HG02943 (cell line): Measurements from ENCODE around the gene NR1H2.
"Not testable (repeated sequence)": the region's sequence is repeated elsewhere in the genome, so short reads cannot be mapped to it uniquely, and the experiment has no call there.

ENCODE experiments used
- ATAC-seq: cut with Tn5 transposase; IDR thresholded peaks from one replicate; pipeline ENCODE4 v1.9.1; 2021; ENCODE audit warnings: mild to moderate bottlenecking, low read depth, moderate library complexity; ENCODE audit not compliant: unreplicated experiment

NR1H2 gene

DNA sequence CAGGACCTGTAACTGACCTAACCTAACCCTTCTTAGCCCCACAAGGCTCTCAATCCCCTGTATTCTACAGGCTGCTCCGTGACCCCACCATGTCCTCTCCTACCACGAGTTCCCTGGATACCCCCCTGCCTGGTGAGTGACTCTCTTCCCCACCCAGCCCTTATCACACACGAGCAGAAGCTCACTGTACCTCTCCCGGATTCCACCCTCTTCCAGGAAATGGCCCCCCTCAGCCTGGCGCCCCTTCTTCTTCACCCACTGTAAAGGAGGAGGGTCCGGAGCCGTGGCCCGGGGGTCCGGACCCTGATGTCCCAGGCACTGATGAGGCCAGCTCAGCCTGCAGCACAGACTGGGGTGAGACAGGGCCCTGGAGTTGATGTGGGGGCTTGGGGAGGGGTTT, 1.3 kb downstream of the NR1H2 start:
- no peak for ATAC-seq

DNA sequence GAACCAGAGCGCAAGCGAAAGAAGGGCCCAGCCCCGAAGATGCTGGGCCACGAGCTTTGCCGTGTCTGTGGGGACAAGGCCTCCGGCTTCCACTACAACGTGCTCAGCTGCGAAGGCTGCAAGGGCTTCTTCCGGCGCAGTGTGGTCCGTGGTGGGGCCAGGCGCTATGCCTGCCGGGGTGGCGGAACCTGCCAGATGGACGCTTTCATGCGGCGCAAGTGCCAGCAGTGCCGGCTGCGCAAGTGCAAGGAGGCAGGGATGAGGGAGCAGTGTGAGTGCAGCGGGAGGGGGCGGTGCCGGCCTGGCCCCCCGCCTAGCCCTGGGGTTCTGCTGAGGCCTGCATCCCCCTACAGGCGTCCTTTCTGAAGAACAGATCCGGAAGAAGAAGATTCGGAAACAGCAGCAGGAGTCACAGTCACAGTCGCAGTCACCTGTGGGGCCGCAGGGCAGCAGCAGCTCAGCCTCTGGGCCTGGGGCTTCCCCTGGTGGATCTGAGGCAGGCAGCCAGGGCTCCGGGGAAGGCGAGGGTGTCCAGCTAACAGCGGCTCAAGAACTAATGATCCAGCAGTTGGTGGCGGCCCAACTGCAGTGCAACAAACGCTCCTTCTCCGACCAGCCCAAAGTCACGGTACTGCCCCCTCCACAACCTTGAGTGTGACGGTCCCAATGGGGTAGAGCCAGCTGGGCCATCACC, 2.1 kb downstream of the NR1H2 start:
- ATAC-seq: no peak

DNA sequence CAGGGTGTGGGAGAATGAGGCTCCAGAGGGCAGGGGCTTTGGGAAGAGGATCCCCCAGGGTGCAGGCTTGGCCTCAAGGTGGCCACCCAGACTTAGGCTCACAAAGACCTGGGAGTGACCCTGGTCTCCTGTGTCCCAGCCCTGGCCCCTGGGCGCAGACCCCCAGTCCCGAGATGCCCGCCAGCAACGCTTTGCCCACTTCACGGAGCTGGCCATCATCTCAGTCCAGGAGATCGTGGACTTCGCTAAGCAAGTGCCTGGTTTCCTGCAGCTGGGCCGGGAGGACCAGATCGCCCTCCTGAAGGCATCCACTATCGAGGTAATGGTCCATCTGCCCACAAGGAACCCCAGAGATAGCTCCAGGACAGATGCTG, 2.6 kb downstream of the NR1H2 start:
- ATAC-seq: no peak

GRCh38 chr19:50379602-50380001, 3.3 kb downstream of the NR1H2 start:
- no peak for ATAC-seq

- no peak for ATAC-seq
These were observed 3.9 kb downstream of the NR1H2 start for GRCh38 chr19:50380137-50380536.

GRCh38 chr19:50380751-50381151, 4.5 kb downstream of the NR1H2 start:
- ATAC-seq: no peak

DNA sequence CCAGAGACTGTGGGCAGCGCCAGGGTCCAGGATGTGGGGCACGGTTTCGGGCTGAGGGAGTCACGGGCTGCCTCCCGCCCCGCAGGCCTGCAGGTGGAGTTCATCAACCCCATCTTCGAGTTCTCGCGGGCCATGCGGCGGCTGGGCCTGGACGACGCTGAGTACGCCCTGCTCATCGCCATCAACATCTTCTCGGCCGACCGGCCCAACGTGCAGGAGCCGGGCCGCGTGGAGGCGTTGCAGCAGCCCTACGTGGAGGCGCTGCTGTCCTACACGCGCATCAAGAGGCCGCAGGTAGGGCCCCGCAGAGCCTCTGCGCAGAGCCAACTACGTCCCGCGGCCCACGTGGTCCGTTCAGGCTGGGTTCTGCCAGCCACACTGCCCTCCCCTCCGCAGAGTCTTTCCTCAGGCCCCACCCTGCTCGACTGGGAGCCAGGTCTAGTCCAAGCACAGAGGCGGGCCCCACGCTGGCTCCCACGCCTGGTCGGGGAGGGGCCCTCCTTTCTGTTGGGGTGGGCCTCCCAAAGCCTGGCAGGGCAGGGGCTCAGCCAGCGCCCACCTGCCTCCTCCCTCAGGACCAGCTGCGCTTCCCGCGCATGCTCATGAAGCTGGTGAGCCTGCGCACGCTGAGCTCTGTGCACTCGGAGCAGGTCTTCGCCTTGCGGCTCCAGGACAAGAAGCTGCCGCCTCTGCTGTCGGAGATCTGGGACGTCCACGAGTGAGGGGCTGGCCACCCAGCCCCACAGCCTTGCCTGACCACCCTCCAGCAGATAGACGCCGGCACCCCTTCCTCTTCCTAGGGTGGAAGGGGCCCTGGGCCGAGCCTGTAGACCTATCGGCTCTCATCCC, 5.8 kb downstream of the NR1H2 start:
- ATAC-seq: no peak

GRCh38 chr19:50383001-50383851, 7.0 kb downstream of the NR1H2 start:
- ATAC-seq: no peak

- peak; percentile 72 for ATAC-seq
These were observed 7.8 kb downstream of the NR1H2 start, which contains the start of gene POLD1 for GRCh38 chr19:50383852-50384684. Gene POLD1, plus strand, starts transcription at chr19:50384347. Its CDS starts 14,505 bp downstream, at chr19:50398852.

DNA sequence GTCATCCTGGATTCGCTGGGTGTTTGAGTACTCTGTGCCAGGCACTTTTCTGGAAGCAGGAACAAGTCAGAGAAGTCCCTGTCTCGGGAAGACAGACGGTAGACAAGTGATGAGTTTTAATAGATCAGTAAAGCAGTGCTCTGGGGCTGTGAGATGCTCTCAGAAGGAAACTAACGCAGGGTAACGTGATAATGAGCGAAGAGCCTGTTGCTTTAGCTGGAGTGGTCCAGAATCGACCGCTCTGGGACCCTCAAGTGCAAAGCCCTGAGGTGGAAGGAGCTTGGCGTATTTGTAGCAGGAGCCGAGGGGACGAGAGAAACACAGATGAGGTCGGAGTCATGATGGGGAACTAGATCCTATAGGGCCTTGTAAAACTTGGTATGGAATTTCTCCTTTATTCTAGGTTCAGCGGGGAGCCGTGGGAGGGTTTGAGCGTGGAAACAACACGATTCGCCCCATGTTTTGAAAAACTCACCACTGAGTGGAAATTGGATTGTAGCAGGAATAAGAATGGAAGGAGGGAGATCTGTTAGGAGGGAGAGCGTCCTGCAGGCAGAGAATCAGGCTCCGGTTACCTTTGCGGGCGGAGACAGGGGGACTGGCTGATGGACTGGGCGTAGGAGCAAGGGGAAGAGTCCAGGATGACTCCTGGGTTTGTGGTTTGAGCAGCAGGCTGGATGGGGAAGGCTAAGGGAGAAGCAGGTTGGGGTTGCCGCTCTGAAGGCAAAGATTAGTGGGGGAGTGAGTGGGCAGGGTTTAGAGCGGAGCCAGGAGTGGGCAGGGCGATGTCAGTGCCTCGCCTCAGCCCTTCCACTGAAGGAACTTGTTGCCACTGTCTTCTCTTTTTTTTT, 8.7 kb downstream of the NR1H2 start:
- no peak for ATAC-seq

DNA sequence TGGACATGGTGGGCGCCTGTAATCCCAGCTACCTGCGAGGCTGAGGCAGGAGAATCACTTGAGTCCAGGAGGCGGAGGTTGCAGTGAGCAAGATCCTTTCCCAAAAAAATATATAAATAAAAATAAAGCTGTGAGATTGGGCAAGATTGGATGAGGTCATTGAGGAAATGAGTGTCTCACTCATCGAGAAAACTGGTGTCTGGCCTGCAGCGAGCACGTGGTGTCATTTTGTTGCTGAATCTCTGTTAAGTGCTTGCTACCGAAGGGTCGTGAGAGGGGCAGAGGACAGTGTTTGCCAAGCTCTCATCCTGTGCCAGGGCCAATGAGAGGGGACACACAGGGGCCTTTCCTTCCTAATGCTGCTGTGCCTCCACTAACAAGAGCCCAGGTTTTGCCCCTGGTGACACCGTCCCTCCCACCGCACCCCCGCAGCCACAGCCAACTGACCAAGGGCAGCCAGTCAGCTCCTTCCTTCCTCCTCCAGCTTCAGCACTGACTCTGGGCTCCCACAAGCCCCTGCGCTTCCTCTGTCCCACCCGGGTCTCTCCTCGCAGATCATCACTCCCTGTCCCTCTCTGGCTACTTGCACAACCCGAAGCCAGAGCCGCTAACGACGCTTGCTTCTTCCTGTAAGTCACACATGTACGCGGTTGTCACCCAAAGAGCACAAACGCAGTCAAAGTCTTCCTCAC, 11.1 kb downstream of the NR1H2 start:
- no peak for ATAC-seq

DNA sequence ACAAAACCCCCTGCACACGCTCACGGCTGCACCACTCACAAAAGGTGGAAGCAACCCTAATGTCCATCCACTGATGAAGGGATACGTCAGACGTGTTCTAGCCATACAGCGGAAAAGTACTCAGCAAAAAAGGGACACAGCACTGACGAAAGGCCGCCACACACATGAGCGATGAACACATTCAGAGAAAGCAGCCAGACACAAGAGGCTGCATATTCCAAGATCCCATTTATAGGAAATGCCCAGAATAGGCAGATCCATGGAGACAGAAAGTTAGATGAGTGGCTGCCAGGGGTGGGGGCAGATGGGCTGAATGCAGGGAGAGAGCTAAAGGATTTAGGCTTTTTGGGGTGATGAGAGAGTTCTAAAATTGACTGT, 11.6 kb downstream of the NR1H2 start:
- no peak for ATAC-seq

DNA sequence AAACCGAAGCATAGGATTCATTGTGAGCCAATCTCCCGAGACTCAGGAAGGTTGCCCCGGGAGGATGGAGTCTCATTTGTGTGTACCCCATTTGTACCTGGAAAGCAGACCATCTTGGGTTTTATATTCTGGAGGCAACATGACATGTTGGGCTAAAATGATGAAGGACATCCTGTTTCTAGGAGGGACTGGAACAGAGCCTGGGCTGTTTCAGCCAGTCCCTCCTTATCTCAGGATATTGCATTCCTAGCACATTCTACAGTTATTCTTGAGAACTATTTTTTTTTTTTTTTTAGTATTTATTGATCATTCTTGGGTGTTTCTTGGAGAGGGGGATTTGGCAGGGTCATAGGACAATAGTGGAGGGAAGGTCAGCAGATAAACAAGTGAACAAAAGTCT, 14.0 kb downstream of the NR1H2 start:
- ATAC-seq: not testable (repeated sequence)

DNA sequence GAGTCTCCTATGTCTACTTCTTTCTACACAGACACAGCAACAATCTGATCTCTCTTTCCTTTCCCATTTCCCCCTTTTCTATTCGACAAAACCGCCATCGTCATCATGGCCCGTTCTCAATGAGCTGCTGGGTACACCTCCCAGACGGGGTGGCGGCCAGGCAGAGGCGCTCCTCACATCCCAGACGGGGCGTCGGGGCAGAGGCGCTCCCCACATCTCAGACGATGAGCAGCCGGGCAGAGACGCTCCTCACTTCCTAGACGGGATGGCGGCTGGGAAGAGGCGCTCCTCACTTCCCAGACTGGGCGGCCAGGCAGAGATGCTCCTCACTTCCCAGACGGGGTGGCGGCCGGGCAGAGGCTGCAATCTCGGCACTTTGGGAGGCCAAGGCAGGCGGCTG, 14.7 kb downstream of the NR1H2 start:
- not testable (repeated sequence) for ATAC-seq

GRCh38 chr19:50392759-50393158, 16.5 kb downstream of the NR1H2 start:
- no peak for ATAC-seq

GRCh38 chr19:50393589-50393988, 17.3 kb downstream of the NR1H2 start:
- ATAC-seq: no peak

DNA sequence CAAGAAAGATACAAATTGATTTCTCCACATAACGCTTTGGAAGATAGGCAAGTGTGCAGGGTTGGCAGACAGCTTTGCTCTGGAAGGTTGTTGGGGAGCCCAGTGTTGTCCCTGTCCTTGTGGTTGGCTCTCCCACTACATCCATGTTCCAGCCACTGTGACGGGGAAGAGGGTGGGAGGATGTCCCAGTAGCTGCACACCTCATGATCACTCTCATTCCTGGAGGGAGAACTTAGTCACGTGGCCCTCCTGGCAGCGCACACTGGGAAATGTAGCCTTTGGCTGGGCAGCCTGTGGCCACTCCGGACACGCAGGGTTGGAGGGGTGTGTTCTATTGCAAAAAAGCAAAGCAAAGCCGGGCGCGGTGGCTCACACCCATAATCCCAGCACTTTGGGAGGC, 17.8 kb downstream of the NR1H2 start:
- ATAC-seq: no peak

GRCh38 chr19:50398675-50399367, 22.6 kb downstream of the NR1H2 start:
- ATAC-seq: no peak
